Measurements from ENCODE around the gene CD55. TPM values are rescaled to one million over a fixed set of nuclear protein-coding genes. Genes with fewer than 3 reads are reported as not detected.

Gene CD55
- total RNA-seq, 1 donor from 2014 or later, result 106 TPM

GRCh38 chr1:207333009-207333600 is 11.6 kb downstream of the CD55 start:
- no peak for TF ChIP-seq POLR2AphosphoS5 (IDR thresholded peaks at IDR 0.05; ENCODE audit: insufficient read depth in 1 of 2, low read depth in 1 of 2)
- no peak for TF ChIP-seq CTCF (IDR thresholded peaks at IDR 0.05)
- no peak for TF ChIP-seq POLR2A (IDR thresholded peaks at IDR 0.05)

GRCh38 chr1:207333620-207334019 is 12.1 kb downstream of the CD55 start:
- H3K36me3 ChIP-seq, result peaks cover 0 to 50% of the 10 kb centered on the region in 2 donors
- no peaks in the 10 kb centered on the region for H3K4me1 ChIP-seq

More at GRCh38 chr1:207333009-207333600, 11.6 kb downstream of the CD55 start:
- peaks cover 3% of the 10 kb centered on the region for H3K9me3 ChIP-seq
- H3K4me1 ChIP-seq, result no peaks in the 10 kb centered on the region
- peaks cover 0 to 55% of the 10 kb centered on the region in 2 donors for H3K36me3 ChIP-seq
- intact Hi-C loops (cut with DNase I), result no loop called here
- no peak overlapping the region for H3K4me3 ChIP-seq
- no peak overlapping the region for H3K27ac ChIP-seq
- DNase-seq (ENCODE audit: extremely low spot score in 2 of 2), result no peak
- H3K27me3 ChIP-seq, result no peaks in the 10 kb centered on the region

GRCh38 chr1:207334337-207334736 is 12.9 kb downstream of the CD55 start:
- Histone ChIP-seq H3K27me3 (no peaks in the 10 kb centered on the region), H3K9me3 (peaks cover 3% of the 10 kb centered on the region), H3K36me3 (peaks cover 0 to 42% of the 10 kb centered on the region in 2 donors), H3K4me1 (no peaks in the 10 kb centered on the region), H3K4me3 (no peak overlapping the region), H3K27ac (no peak overlapping the region)
- TF ChIP-seq POLR2AphosphoS5 (IDR thresholded peaks at IDR 0.05; ENCODE audit: insufficient read depth in 1 of 2, low read depth in 1 of 2) (no peak), CTCF (IDR thresholded peaks at IDR 0.05) (no peak), POLR2A (IDR thresholded peaks at IDR 0.05) (no peak)
- intact Hi-C loops (cut with DNase I), result no loop called here
- DNase-seq (ENCODE audit: extremely low spot score in 2 of 2), result no peak

More at GRCh38 chr1:207333620-207334019, 12.1 kb downstream of the CD55 start:
- no peak overlapping the region for H3K27ac ChIP-seq
- H3K9me3 ChIP-seq, result peaks cover 3% of the 10 kb centered on the region
- no peak for DNase-seq (ENCODE audit: extremely low spot score in 2 of 2)
- H3K4me3 ChIP-seq, result no peak overlapping the region
- TF ChIP-seq POLR2A (IDR thresholded peaks at IDR 0.05), result no peak
- TF ChIP-seq CTCF (IDR thresholded peaks at IDR 0.05), result no peak
- TF ChIP-seq POLR2AphosphoS5 (IDR thresholded peaks at IDR 0.05; ENCODE audit: insufficient read depth in 1 of 2, low read depth in 1 of 2), result no peak
- intact Hi-C loops (cut with DNase I), result no loop called here
- H3K27me3 ChIP-seq, result no peaks in the 10 kb centered on the region

GRCh38 chr1:207335138-207335537 is 13.7 kb downstream of the CD55 start:
- intact Hi-C loops (cut with DNase I), result no loop called here
- no peaks in the 10 kb centered on the region for H3K27me3 ChIP-seq
- TF ChIP-seq POLR2A (IDR thresholded peaks at IDR 0.05) (no peak), POLR2AphosphoS5 (IDR thresholded peaks at IDR 0.05; ENCODE audit: insufficient read depth in 1 of 2, low read depth in 1 of 2) (no peak), CTCF (IDR thresholded peaks at IDR 0.05) (no peak)
- H3K9me3 ChIP-seq, result peaks cover 3% of the 10 kb centered on the region
- H3K27ac ChIP-seq, result no peak overlapping the region
- peaks cover 0 to 42% of the 10 kb centered on the region in 2 donors for H3K36me3 ChIP-seq
- no peaks in the 10 kb centered on the region for H3K4me1 ChIP-seq
- H3K4me3 ChIP-seq, result no peak overlapping the region
- no peak for DNase-seq (ENCODE audit: extremely low spot score in 2 of 2)

GRCh38 chr1:207335695-207336363 is 14.4 kb downstream of the CD55 start:
- no peak for DNase-seq (ENCODE audit: extremely low spot score in 2 of 2)
- no peaks in the 10 kb centered on the region for H3K27me3 ChIP-seq
- no peaks in the 10 kb centered on the region for H3K4me1 ChIP-seq
- intact Hi-C loops (cut with DNase I), result no loop called here
- no peak overlapping the region for H3K27ac ChIP-seq
- TF ChIP-seq POLR2AphosphoS5 (IDR thresholded peaks at IDR 0.05; ENCODE audit: insufficient read depth in 1 of 2, low read depth in 1 of 2) (no peak), POLR2A (IDR thresholded peaks at IDR 0.05) (no peak), CTCF (IDR thresholded peaks at IDR 0.05) (no peak)
- peaks cover 3% of the 10 kb centered on the region for H3K9me3 ChIP-seq
- H3K4me3 ChIP-seq, result no peak overlapping the region
- H3K36me3 ChIP-seq, result peaks cover 0 to 44% of the 10 kb centered on the region in 2 donors

Data from vagina (tissue), 2 donors.